HG02763 (cell line): ENCODE measurements around the gene EID3.
"Not testable (repeated sequence)": the region's sequence is repeated elsewhere in the genome, so short reads cannot be mapped to it uniquely, and the experiment has no call there.

ENCODE experiments used
- ATAC-seq: cut with Tn5 transposase; IDR thresholded peaks from one replicate; pipeline ENCODE4 v1.9.1; 2021; ENCODE audit warnings: mild to moderate bottlenecking, moderate library complexity; ENCODE audit not compliant: unreplicated experiment

The EID3 gene

GRCh38 chr12:104303538-104304151, at the start of gene EID3:
TSS of gene EID3 (plus strand) at chr12:104303739. CDS start at chr12:104303935, 196 bp downstream.
- peak; percentile 79 for ATAC-seq

GRCh38 chr12:104257913-104258472, 45.5 kb upstream of the EID3 start:
- no peak for ATAC-seq

- ATAC-seq: no peak
Observed at GRCh38 chr12:104258476-104259067, 45.0 kb upstream of the EID3 start.

GRCh38 chr12:104263026-104263425, 40.5 kb upstream of the EID3 start:
- no peak for ATAC-seq

GRCh38 chr12:104263580-104264358, 39.8 kb upstream of the EID3 start:
- no peak for ATAC-seq

- ATAC-seq: not testable (repeated sequence)
Observed at GRCh38 chr12:104265436-104265835, 38.1 kb upstream of the EID3 start.

- ATAC-seq: no peak
Observed at GRCh38 chr12:104272938-104273337, 30.6 kb upstream of the EID3 start.

GRCh38 chr12:104273503-104273902, 30.0 kb upstream of the EID3 start:
- no peak for ATAC-seq

- ATAC-seq: no peak
Observed at GRCh38 chr12:104274811-104275210, 28.7 kb upstream of the EID3 start.

GRCh38 chr12:104275689-104276088, 27.9 kb upstream of the EID3 start:
- peak; percentile 20 for ATAC-seq

- ATAC-seq: peak; percentile 63
Observed at GRCh38 chr12:104276273-104277131, 27.0 kb upstream of the EID3 start.

GRCh38 chr12:104279164-104279563, 24.4 kb upstream of the EID3 start:
- no peak for ATAC-seq

GRCh38 chr12:104280111-104280510, 23.4 kb upstream of the EID3 start:
- no peak for ATAC-seq

- no peak for ATAC-seq
Observed at GRCh38 chr12:104280717-104281458, 22.7 kb upstream of the EID3 start.

GRCh38 chr12:104281636-104282035, 21.9 kb upstream of the EID3 start:
- ATAC-seq: no peak

- no peak for ATAC-seq
Observed at GRCh38 chr12:104282109-104282508, 21.4 kb upstream of the EID3 start.

GRCh38 chr12:104285740-104286515, 17.6 kb upstream of the EID3 start:
- no peak for ATAC-seq

GRCh38 chr12:104286516-104287482, 16.7 kb upstream of the EID3 start:
- ATAC-seq: peak; percentile 87
